Measurements from ENCODE around the gene ZNF496.

- TF ChIP-seq, protein P1, sequence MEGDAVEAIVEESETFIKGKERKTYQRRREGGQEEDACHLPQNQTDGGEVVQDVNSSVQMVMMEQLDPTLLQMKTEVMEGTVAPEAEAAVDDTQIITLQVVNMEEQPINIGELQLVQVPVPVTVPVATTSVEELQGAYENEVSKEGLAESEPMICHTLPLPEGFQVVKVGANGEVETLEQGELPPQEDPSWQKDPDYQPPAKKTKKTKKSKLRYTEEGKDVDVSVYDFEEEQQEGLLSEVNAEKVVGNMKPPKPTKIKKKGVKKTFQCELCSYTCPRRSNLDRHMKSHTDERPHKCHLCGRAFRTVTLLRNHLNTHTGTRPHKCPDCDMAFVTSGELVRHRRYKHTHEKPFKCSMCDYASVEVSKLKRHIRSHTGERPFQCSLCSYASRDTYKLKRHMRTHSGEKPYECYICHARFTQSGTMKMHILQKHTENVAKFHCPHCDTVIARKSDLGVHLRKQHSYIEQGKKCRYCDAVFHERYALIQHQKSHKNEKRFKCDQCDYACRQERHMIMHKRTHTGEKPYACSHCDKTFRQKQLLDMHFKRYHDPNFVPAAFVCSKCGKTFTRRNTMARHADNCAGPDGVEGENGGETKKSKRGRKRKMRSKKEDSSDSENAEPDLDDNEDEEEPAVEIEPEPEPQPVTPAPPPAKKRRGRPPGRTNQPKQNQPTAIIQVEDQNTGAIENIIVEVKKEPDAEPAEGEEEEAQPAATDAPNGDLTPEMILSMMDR (IDR thresholded peaks at IDR 0.05), result no peak
- no peak for TF ChIP-seq POLR2A (IDR thresholded peaks at IDR 0.05)
Observed at GRCh38 chr1:247366926-247367645, 35.4 kb upstream of the ZNF496 start.
